Measurements from ENCODE around the gene MUC5AC. TPM values are rescaled to one million over a fixed set of nuclear protein-coding genes. Genes with fewer than 3 reads are reported as not detected.
A peak's percentile ranks its signal among the peaks of the same experiment; 100 is the strongest.

MUC5AC gene
- total and polyA plus RNA-seq, 11 donors: not detected

- Histone ChIP-seq H3K27me3 (peaks cover 5 to 66% (median 15%) of the 10 kb centered on the region in 9 donors), H3K9me3 (no peaks in the 10 kb centered on the region), H3K36me3 (no peaks in the 10 kb centered on the region), H3K27ac (no peak overlapping the region), H3K4me1 (no peaks in the 10 kb centered on the region), H3K4me3 (no peak overlapping the region)
- no peak for ATAC-seq
- WGBS, 4 donors: 79 to 84% (median 83%) methylated on average over 15 to 27 of the region's 27 CpGs
- TF ChIP-seq POLR2A (IDR thresholded peaks at IDR 0.05): no peak
- no peak for TF ChIP-seq CTCF (IDR thresholded peaks at IDR 0.05)
- intact Hi-C loops (cut with DNase I): no loop called here
- DNase-seq: peak in 3 of 5 donors; percentile 16 to 52 (median 20)
Observed at GRCh38 chr11:1229471-1230120, 71.8 kb downstream of the MUC5AC start.

- Histone ChIP-seq H3K4me3 (no peak overlapping the region), H3K9me3 (no peaks in the 10 kb centered on the region), H3K4me1 (no peaks in the 10 kb centered on the region), H3K27me3 (peaks cover 5 to 61% (median 15%) of the 10 kb centered on the region in 9 donors), H3K27ac (no peak overlapping the region), H3K36me3 (no peaks in the 10 kb centered on the region)
- TF ChIP-seq POLR2A (IDR thresholded peaks at IDR 0.05) (no peak), CTCF (IDR thresholded peaks at IDR 0.05) (no peak)
- no peak for ATAC-seq
- DNase-seq: peak in 2 of 5 donors; percentile 9 to 51
- WGBS, 4 donors: 72 to 90% (median 79%) methylated on average over 4 to 5 of the region's 5 CpGs; no CpG with 5 or more reads in 1 of the 4 donors
- intact Hi-C loops (cut with DNase I): no loop called here
Observed at GRCh38 chr11:1230121-1230455, 72.3 kb downstream of the MUC5AC start.

GRCh38 chr11:1230456-1231395 lies 73.0 kb downstream of the MUC5AC start:
- H3K27ac ChIP-seq: no peak overlapping the region
- 70 to 76% (median 74%) methylated on average over 26 to 45 of the region's 45 CpGs for WGBS, 4 donors
- no peak overlapping the region for H3K4me3 ChIP-seq
- H3K9me3 ChIP-seq: no peaks in the 10 kb centered on the region
- TF ChIP-seq POLR2A (IDR thresholded peaks at IDR 0.05): no peak
- no peak for TF ChIP-seq CTCF (IDR thresholded peaks at IDR 0.05)
- H3K4me1 ChIP-seq: no peaks in the 10 kb centered on the region
- intact Hi-C loops (cut with DNase I): no loop called here
- DNase-seq: peak in 3 of 5 donors; percentile 19 to 65 (median 20)
- ATAC-seq: no peak
- no peaks in the 10 kb centered on the region for H3K36me3 ChIP-seq
- peaks cover 5 to 58% (median 15%) of the 10 kb centered on the region in 9 donors for H3K27me3 ChIP-seq

DNA sequence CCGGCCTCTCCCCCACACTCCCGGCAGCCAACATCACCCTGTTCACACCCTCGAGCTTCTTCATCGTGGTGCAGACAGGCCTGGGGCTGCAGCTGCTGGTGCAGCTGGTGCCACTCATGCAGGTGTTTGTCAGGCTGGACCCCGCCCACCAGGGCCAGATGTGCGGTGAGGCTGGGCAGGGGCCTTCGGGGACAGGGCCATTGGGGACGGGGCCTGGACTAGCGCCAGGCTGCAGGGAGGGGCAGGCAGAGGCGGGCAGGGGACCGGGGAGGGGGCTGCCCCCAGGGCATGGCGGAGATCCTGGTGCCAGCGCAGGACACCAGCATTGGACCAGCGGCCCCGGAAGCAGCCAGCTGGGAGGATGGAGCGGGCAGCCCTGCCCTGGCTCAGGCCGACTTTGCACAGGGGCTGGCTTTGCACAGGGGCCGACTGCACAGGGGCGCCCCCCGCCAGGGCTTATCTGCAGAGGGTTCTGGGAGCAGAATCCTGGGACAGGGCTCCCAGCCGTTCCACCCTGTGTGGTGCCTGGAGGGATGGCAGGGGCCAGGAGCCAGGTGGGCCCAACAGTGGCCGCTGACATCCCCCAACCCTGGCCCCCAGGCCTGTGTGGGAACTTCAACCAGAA lies 73.8 kb downstream of the MUC5AC start:
- peak in 3 of 5 donors; percentile 17 to 58 (median 20) for DNase-seq
- WGBS, 4 donors: 53 to 68% (median 61%) methylated on average over 9 to 22 of the region's 22 CpGs
- peaks cover under 1 to 53% (median 15%) of the 10 kb centered on the region in 9 donors for H3K27me3 ChIP-seq

More for the DNA sequence above, 73.8 kb downstream of the MUC5AC start:
- no peaks in the 10 kb centered on the region for H3K9me3 ChIP-seq
- H3K36me3 ChIP-seq: no peaks in the 10 kb centered on the region
- ATAC-seq: no peak
- no peaks in the 10 kb centered on the region for H3K4me1 ChIP-seq
- no peak for TF ChIP-seq CTCF (IDR thresholded peaks at IDR 0.05)
- no peak for TF ChIP-seq POLR2A (IDR thresholded peaks at IDR 0.05)
- H3K27ac ChIP-seq: no peak overlapping the region
- intact Hi-C loops (cut with DNase I): no loop called here
- no peak overlapping the region for H3K4me3 ChIP-seq

All from heart left ventricle (tissue), 16 donors.